AG10803 (cell line): ENCODE results near the gene CARD9.

ENCODE experiments used
- DNase-seq: peaks from one replicate; pipeline ENCODE4 v3.0.0; 2010; ENCODE audit warnings: low read depth
- H3K4me3 ChIP-seq: 2 replicates; pipeline ENCODE4 v1.5.1; 2011; ENCODE audit warnings: mild to moderate bottlenecking, low read length, control low read depth
- CTCF ChIP-seq: conservative IDR thresholded peaks from 2 replicates; pipeline ENCODE4 v1.5.1; 2011; ENCODE audit warnings: mild to moderate bottlenecking, low read length, control low read depth, inconsistent platforms

The CARD9 gene

GRCh38 chr9:136329211-136329627 lies 44.2 kb downstream of the CARD9 start:
- DNase-seq = no peak
- no peak for TF ChIP-seq CTCF
- H3K4me3 ChIP-seq = peak overlapping the region; percentile 91

GRCh38 chr9:136328622-136329041 lies 44.8 kb downstream of the CARD9 start:
- TF ChIP-seq CTCF = no peak
- peak overlapping the region; percentile 91 for H3K4me3 ChIP-seq
- DNase-seq = peak; percentile 54

GRCh38 chr9:136328011-136328621 lies 45.4 kb downstream of the CARD9 start:
- TF ChIP-seq CTCF = no peak
- no peak for DNase-seq
- peak overlapping the region; percentile 91 for H3K4me3 ChIP-seq

GRCh38 chr9:136327304-136327974 lies 46.0 kb downstream of the CARD9 start, which contains the start of gene GPSM1:
GPSM1 (plus strand) TSS chr9:136327539; CDS start chr9:136327696, 157 bp downstream.
- peak within 1 kb of the TSS; percentile 91 for H3K4me3 ChIP-seq
- no peak for TF ChIP-seq CTCF
- DNase-seq = peak; percentile 57

- H3K4me3 ChIP-seq = peak overlapping the region; percentile 45
- DNase-seq = no peak
- TF ChIP-seq CTCF = no peak
Measured at GRCh38 chr9:136326761-136327303, 46.6 kb downstream of the CARD9 start.

GRCh38 chr9:136326061-136326760 lies 47.3 kb downstream of the CARD9 start:
- H3K4me3 ChIP-seq = peak overlapping the region; percentile 45
- peak; percentile 90 for DNase-seq
- TF ChIP-seq CTCF = no peak; the same call in 1 of the 2 replicates
